Measurements from ENCODE around the gene SUGCT. TPM values are rescaled to one million over a fixed set of nuclear protein-coding genes. Genes with fewer than 3 reads are reported as not detected.

The SUGCT gene
- total RNA-seq, 1 experiment from 2014 or later = 9.9 TPM

DNA sequence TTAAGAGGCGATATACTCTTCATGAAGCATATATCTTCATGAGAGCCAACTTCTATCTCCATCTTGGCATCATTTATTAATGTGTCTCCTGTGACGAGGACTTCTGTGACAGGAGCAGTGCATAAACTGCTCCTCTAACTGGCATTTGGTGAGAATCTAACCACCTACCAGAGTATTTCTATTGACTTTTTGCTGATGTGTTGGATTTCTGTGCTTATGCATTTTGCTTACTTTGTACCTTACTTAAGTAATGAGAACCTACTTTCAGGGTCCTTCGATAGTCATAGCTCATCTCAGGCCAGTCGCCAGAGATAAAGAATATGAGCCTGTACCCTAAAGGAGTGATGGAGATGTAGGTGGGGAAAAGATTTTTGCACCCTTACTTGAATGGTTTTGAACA is 265.7 kb downstream of the SUGCT start:
- Mint-ChIP-seq H3K36me3 (ENCODE audit: insufficient read depth, unreplicated experiment) (peaks cover 4% of the 10 kb centered on the region), H3K27ac (ENCODE audit: unreplicated experiment) (no peak overlapping the region), H3K27me3 (ENCODE audit: insufficient read depth, unreplicated experiment) (no peaks in the 10 kb centered on the region), H3K9me3 (ENCODE audit: unreplicated experiment) (peaks cover 10% of the 10 kb centered on the region), H3K4me3 (ENCODE audit: unreplicated experiment) (no peak overlapping the region), H3K4me1 (ENCODE audit: low read depth, unreplicated experiment) (peaks cover 17% of the 10 kb centered on the region)
- Histone ChIP-seq H3K27me3 (replicated peaks; ENCODE audit: control insufficient read depth, insufficient read depth, low read length) (no peaks in the 10 kb centered on the region), H3K4me3 (ENCODE audit: low read depth, low read length) (no peak overlapping the region), H3K36me3 (ENCODE audit: control insufficient read depth, insufficient read depth, low read length) (no peaks in the 10 kb centered on the region), H3K9me3 (no peaks in the 10 kb centered on the region), H3K4me1 (no peaks in the 10 kb centered on the region)
- TF ChIP-seq, protein P1, sequence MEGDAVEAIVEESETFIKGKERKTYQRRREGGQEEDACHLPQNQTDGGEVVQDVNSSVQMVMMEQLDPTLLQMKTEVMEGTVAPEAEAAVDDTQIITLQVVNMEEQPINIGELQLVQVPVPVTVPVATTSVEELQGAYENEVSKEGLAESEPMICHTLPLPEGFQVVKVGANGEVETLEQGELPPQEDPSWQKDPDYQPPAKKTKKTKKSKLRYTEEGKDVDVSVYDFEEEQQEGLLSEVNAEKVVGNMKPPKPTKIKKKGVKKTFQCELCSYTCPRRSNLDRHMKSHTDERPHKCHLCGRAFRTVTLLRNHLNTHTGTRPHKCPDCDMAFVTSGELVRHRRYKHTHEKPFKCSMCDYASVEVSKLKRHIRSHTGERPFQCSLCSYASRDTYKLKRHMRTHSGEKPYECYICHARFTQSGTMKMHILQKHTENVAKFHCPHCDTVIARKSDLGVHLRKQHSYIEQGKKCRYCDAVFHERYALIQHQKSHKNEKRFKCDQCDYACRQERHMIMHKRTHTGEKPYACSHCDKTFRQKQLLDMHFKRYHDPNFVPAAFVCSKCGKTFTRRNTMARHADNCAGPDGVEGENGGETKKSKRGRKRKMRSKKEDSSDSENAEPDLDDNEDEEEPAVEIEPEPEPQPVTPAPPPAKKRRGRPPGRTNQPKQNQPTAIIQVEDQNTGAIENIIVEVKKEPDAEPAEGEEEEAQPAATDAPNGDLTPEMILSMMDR (IDR thresholded peaks at IDR 0.05; ENCODE audit: insufficient read depth in 1 of 2, low read depth in 1 of 2, low read length in 1 of 2, severe bottlenecking in 1 of 2, unreplicated experiment in 1 of 2) = no peak
- ChIA-PET POLR2A (no interaction called here), CTCF (no interaction called here)
- no TSS peak for BruUV-seq (replicated peaks)
- no peak for DNase-seq
- intact Hi-C loops (cut with micrococcal nuclease; ENCODE audit: unreplicated experiment) = no loop called here

DNA sequence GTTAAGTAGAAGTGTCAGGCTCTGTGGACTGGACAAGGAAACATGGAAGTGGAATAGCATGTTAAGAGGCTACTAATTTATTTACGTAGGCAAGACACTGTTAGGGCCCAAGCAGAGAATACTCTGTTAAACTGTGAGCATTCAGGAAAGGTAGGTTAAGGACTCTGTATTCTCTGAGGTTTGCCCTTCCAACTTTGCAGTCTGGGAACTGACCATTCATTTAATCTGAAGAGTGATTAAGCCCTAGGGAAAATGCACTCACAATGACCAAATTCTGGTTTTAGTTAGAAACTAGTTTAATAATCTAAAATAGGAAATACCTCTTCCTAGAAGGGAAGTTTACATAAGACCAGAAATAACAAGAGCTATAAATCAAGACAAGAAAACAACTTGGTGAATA is 266.6 kb downstream of the SUGCT start:
- CTCF ChIA-PET = no interaction called here
- no peaks in the 10 kb centered on the region for H3K4me1 ChIP-seq
- H3K9me3 Mint-ChIP-seq (ENCODE audit: unreplicated experiment) = peaks cover 10% of the 10 kb centered on the region
- H3K9me3 ChIP-seq = no peaks in the 10 kb centered on the region
- H3K4me1 Mint-ChIP-seq (ENCODE audit: low read depth, unreplicated experiment) = peaks cover 17% of the 10 kb centered on the region
- intact Hi-C loops (cut with micrococcal nuclease; ENCODE audit: unreplicated experiment) = no loop called here
- peaks cover 4% of the 10 kb centered on the region for H3K36me3 Mint-ChIP-seq (ENCODE audit: insufficient read depth, unreplicated experiment)
- no TSS peak for BruUV-seq (replicated peaks)
- H3K4me3 Mint-ChIP-seq (ENCODE audit: unreplicated experiment) = no peak overlapping the region
- TF ChIP-seq, protein P1 (IDR thresholded peaks at IDR 0.05; ENCODE audit: insufficient read depth in 1 of 2, low read depth in 1 of 2, low read length in 1 of 2, severe bottlenecking in 1 of 2, unreplicated experiment in 1 of 2) = no peak
- no peak overlapping the region for H3K27ac Mint-ChIP-seq (ENCODE audit: unreplicated experiment)
- POLR2A ChIA-PET = no interaction called here
- no peaks in the 10 kb centered on the region for H3K36me3 ChIP-seq (ENCODE audit: control insufficient read depth, insufficient read depth, low read length)
- H3K27me3 ChIP-seq (replicated peaks; ENCODE audit: control insufficient read depth, insufficient read depth, low read length) = no peaks in the 10 kb centered on the region
- no peak overlapping the region for H3K4me3 ChIP-seq (ENCODE audit: low read depth, low read length)
- DNase-seq = no peak
- H3K27me3 Mint-ChIP-seq (ENCODE audit: insufficient read depth, unreplicated experiment) = no peaks in the 10 kb centered on the region

DNA sequence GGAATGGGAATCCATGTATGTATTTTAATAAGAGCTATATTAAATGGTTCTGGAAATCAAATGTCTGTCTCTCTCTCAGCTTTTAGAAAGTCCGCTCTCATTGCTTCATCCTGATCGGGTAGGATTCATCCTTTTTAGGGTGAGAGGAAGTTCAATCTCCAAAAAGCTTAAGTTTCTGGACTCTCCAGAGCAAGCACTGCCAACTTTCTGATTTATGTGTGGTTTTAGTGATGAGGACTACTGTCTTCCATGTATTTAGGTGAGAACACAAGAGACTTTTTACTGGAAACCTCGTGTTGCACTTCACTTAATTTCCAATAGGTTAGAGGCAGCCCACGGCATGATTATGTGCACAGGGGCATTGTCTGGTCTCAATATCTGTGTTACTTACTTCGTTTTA is 267.9 kb downstream of the SUGCT start:
- intact Hi-C loops (cut with micrococcal nuclease; ENCODE audit: unreplicated experiment) = no loop called here
- Histone ChIP-seq H3K27me3 (replicated peaks; ENCODE audit: control insufficient read depth, insufficient read depth, low read length) (no peaks in the 10 kb centered on the region), H3K4me3 (ENCODE audit: low read depth, low read length) (no peak overlapping the region), H3K9me3 (no peaks in the 10 kb centered on the region), H3K4me1 (no peaks in the 10 kb centered on the region), H3K36me3 (ENCODE audit: control insufficient read depth, insufficient read depth, low read length) (no peaks in the 10 kb centered on the region)
- peaks cover 4% of the 10 kb centered on the region for H3K36me3 Mint-ChIP-seq (ENCODE audit: insufficient read depth, unreplicated experiment)
- DNase-seq = no peak
- no TSS peak for BruUV-seq (replicated peaks)
- no peaks in the 10 kb centered on the region for H3K27me3 Mint-ChIP-seq (ENCODE audit: insufficient read depth, unreplicated experiment)
- H3K4me3 Mint-ChIP-seq (ENCODE audit: unreplicated experiment) = no peak overlapping the region
- peaks cover 17% of the 10 kb centered on the region for H3K4me1 Mint-ChIP-seq (ENCODE audit: low read depth, unreplicated experiment)
- TF ChIP-seq, protein P1 (IDR thresholded peaks at IDR 0.05; ENCODE audit: insufficient read depth in 1 of 2, low read depth in 1 of 2, low read length in 1 of 2, severe bottlenecking in 1 of 2, unreplicated experiment in 1 of 2) = no peak
- peaks cover 10% of the 10 kb centered on the region for H3K9me3 Mint-ChIP-seq (ENCODE audit: unreplicated experiment)
- ChIA-PET CTCF (no interaction called here), POLR2A (no interaction called here)
- no peak overlapping the region for H3K27ac Mint-ChIP-seq (ENCODE audit: unreplicated experiment)
